Activated T-helper 1 cell treated with Interleukin-2 at 50 U/mL for 16 hours (primary cell): Measurements from ENCODE around the gene RPL3.
"Not testable (repeated sequence)": the region's sequence is repeated elsewhere in the genome, so short reads cannot be mapped to it uniquely, and the experiment has no call there.

Source experiments
- DNase-seq: peaks from one replicate; pipeline ENCODE4 v3.0.0-alpha.2; 2020; ENCODE audit warnings: low read depth

The RPL3 gene

GRCh38 chr22:39319284-39320022 lies at the start of gene RPL3:
Gene RPL3, minus strand, starts transcription at chr22:39319623. Its CDS starts 26 bp downstream, at chr22:39319597.
- DNase-seq: peak; percentile 95

GRCh38 chr22:39369186-39369585 lies 49.8 kb upstream of the RPL3 start:
- DNase-seq: no peak

DNA sequence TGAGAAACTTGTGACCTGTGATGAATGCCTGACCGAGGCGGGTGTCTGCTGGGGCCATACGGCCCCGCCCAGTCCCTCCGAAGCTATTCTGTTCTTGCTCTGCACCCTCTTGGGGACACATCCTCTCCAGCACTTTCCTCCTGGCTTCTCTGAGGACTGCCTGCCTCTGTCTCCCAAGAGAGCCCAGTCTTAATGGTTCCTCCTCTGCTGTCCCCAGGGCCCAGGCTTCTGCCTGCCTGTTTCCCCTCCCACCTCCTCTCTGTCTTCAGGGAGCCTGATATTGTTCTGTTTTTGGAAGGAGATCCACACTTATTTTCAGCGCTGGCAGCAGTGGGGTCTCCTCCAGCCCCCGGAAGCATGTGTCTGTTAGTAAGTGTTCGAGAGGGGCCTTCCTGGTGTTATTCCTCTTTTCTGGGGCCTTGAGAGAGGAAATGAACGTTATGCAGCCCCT lies 49.1 kb upstream of the RPL3 start:
- no peak for DNase-seq

DNA sequence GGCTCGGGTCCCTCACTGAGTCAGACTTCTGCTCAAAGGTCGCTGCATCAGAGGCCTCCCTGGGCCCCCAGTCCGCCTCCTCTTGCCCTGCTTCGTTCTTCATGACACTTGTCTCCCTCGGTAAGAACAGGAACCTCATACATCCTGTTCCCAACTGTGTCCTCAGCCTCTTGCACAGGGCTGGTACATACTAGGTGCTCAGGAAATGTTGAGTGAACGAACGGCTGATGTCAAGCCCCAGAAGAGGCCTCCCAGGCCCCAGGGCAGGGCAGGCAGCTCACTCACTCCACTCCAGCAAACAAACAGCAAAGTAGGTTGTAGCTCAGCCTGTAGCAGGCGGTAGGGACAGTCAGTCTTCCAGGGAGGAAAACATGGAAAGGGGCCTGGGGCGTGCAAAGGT lies 47.6 kb upstream of the RPL3 start:
- no peak for DNase-seq

DNA sequence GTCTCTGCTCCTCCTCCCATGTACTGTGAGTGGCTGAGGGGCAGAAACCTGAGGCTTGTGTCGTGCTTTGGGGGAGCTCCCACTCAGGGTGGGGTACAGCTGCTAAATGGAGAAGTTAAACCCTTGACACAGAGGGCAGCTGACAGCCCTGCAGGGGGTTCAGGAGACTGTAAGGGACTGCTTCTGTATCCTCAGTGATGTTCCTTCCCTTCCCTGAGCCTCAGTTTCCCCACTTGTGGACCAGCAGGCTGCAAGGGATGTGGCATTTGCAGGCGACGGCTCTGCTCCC lies 46.0 kb upstream of the RPL3 start:
- no peak for DNase-seq

DNA sequence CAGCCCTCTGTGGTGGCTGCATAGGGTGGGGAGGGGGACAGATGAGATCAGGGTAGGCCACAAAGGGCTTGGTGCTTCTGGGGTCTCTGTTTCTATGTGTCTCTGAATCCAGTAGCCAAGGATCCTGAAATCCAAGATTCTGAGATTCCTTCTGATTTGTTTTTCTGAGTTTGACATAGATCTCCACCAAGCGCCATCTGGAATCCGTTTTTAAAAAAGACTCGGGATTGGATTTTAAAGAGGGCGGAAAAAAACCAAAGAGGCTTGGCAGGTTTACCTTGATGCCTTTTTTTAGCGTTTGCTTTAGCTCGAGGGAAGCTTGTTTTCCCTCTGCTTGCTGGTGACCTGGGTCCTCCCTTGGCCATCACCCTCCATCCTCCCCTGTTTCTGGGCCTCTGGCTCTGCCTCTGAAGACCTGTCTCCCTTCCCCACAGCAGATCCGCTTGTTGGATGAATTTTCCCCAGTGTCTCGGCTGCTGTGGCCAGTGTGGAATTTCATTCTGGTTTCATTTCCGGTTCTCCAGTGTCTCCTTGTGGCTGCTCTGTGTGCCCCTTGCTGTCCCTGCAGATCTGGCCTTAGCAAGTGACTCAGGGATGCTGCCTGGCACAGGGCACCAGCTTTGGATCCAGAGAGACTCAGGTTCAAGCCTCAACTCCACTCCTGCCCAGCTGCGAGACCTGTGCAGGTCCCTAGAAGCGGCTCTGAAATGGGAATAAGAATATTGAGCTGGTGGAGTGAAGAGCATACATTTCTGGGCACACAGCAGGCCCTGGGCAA lies 45.5 kb upstream of the RPL3 start:
- no peak for DNase-seq

- DNase-seq: no peak
These were observed 44.5 kb upstream of the RPL3 start for GRCh38 chr22:39363751-39364515.

DNA sequence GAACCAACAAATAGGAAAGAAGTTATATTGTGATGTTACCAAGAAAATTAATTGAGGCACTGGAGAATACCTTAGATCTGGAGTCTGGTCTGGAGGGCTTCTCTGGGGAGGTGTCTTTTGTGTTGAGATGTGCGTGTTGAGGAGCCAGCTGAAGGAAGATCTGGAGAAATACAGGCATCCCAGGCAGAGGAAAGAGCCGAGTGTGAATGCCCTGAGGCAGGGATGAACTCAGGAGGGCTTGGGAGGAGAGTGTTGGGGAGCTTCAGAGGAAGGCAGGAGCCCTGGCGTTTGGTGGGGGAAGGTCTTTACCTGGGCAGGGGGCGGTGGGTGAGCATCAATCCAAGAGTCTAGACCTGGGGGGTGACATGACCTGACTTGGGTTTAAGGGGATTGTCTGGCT lies 43.5 kb upstream of the RPL3 start:
- no peak for DNase-seq

DNA sequence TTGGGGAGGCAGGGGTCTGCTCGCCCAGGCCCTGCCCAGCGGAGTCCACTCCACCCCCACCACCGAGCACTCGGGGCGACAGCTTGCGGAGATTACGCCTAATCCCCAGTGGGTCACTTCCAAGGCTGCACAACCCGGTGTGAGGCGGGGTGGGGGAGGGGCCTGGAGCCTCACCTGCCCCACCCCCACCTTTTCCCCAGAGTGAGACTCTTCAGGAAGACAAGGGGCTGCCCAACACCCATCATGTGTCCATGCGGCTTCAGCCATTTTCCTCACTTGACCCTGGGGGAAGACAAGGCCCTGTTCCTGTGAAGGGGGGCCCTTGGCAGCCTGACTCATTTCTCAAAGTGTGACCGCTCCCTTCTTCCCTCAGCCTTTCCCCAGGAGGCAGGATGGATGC lies 42.8 kb upstream of the RPL3 start:
- DNase-seq: no peak

DNA sequence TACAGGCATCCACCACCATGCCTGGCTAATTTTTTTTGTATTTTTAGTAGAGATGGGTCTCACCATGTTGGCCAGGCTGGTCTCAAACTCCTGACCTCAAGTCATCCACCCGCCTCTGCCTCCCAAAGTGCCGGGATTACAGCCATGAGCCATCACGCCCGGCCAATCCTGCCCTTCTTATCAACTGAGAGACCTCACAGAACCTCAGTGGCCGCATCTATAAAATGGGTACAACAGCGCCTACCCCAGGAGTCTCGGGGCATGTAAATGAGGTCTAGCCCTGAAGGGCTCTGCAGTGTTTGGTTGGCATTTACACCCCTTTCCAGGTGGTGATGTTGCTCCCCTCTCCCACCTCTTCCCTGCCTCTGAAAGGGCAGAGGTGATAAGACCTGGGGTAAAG lies 42.1 kb upstream of the RPL3 start:
- DNase-seq: no peak

DNA sequence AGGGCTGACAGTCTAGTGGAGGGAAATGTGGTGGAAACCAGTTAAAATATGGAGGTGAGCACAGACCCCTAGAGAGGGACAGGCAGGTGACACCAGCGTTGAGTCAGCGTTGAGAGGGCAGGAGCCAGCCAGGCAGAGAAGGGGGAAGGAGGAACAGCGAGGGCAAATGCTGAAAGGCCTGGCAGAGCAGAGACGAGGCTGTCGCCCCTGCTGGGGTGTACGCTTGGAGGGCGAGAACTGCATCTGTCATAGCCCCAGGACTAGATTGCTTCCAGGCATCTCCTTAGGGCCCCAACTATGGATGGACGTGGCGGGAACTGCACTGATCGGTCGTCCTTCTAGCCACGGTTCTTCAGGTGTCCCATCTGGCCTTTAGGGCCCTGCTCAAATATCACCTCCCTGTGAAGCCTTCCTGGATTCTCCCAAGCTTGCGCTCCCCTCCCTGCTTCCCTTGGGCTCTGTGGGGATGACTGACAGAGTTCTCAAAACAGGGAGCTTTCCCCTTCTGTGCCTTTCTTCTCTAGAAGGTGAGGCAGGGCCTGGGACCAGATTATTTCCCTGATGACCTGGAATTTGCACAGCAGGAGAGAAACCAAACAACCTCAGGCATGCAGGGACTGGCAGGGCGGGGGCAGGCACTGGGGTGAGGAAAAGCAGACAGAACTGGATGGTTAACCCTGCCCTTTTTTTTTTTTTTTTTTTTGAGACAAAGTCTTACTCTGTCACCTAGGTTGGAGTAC lies 41.4 kb upstream of the RPL3 start:
- DNase-seq: no peak

GRCh38 chr22:39360242-39360641 lies 40.8 kb upstream of the RPL3 start:
- no peak for DNase-seq

- DNase-seq: no peak
These were observed 40.3 kb upstream of the RPL3 start for GRCh38 chr22:39359659-39360195.

DNA sequence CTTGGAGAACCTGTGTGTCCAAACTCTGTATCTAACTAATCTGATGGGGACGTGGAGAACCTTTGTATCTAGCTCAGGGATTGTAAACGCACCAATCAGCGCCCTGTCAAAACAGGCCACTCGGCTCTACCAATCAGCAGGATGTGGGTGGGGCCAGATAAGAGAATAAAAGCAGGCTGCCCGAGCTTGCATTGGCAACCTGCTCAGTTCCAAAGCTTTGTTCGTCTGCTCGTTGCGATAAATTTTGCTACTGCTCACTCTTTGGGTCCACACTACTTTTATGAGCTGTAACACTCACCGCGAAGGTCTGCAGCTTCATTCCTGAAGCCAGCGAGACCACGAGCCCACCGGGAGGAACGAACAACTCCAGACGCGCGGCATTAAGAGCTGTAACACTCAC lies 38.8 kb upstream of the RPL3 start:
- DNase-seq: not testable (repeated sequence)

DNA sequence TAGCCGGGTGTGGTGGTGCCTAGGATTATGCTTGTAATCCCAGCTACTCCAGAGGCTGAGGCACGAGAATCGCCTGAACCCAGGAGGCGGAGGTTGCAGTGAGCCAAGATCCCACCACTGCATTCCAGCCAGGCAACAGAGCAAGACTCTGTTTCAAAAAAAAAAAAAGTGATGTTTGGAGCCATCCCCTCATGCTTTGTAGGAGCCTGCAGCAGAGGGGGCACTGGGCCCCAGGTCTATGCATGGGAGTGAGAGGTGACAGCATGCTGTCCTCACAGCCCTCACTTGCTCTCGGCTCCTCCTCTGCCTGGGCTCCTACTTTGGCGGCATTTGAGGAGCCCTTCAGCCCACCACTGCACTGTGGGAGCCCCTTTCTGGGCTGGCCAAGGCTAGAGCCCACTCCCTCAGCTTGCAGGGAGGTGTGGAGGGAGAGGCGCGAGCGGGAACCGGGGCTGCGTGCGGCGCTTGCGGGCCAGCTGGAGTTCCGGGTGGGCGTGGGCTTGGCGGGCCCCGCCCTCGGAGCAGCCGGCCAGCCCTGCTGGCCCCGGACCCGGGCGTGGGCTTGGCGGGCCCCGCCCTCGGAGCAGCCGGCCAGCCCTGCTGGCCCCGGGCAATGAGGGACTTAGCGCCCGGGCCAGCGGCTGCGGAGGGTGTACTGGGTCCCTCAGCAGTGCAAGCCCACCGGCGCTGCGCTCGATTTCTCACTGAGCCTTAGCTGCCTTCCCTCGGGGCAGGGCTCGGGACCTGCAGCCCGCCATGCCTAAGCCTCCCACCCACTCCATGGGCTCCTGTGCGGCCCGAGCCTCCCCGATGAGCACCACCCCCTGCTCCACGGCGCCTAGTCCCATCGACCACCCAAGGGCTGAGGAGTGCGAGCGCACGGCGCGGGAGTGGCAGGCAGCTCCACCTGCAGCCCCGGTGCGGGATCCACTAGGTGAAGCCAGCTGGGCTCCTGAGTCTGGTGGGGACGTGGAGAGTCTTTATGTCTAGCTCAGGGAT lies 38.0 kb upstream of the RPL3 start:
- DNase-seq: not testable (repeated sequence)

- DNase-seq: no peak
These were observed 37.0 kb upstream of the RPL3 start for GRCh38 chr22:39356464-39356863.

GRCh38 chr22:39355805-39356204 lies 36.4 kb upstream of the RPL3 start:
- not testable (repeated sequence) for DNase-seq

- DNase-seq: no peak
These were observed 35.7 kb upstream of the RPL3 start for GRCh38 chr22:39355080-39355479.

DNA sequence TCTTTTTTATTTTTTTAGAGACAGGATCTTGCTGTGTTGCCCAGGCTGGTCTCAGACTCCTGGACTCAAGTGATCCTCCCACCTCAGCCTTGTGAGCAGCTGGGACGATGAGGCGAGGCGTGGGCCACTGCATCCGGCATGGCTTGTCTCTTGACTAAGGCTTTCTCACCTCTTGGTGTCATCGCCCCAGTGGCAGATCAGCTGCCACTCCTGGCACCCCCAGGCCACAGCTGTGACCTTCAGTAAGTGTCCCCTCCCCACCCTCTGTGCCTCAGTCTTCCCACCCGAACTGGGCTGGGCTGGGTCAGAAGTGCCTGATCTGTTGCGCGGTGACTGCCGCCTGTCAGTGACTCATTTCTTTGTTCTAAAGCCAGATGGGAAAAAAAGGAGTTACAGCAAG lies 33.9 kb upstream of the RPL3 start:
- DNase-seq: no peak

- DNase-seq: no peak
These were observed 33.0 kb upstream of the RPL3 start for GRCh38 chr22:39352306-39352891.
